Subcutaneous adipose tissue (tissue), 4 donors: Measurements from ENCODE around the gene SHISAL1. TPM values are rescaled to one million over a fixed set of nuclear protein-coding genes. Genes with fewer than 3 reads are reported as not detected.

Source experiments
- CTCF ChIP-seq: fragments of 450-650 bp; IDR thresholded peaks from one replicate; pipeline ENCODE4 v1.5.1; 2016; ENCODE audit warnings: low read depth, mild to moderate bottlenecking, control low read depth, antibody characterized with exemption, moderate library complexity
- total RNA-seq, 4 donors: library from RNA; depleted of rRNA; stranded (reverse); fragments of >200 nt; gene quantifications; one replicate each; pipeline ENCODE4 v1.1.0, GENCODE V29; 2016

SHISAL1 gene
- total RNA-seq, 4 donors from 2014 or later: 0.34 to 0.49 (median 0.44) TPM; not detected in 1

GRCh38 chr22:44277386-44278135, 35.2 kb downstream of the SHISAL1 start:
- TF ChIP-seq CTCF: no peak

- no peak for TF ChIP-seq CTCF
These were observed 35.9 kb downstream of the SHISAL1 start for GRCh38 chr22:44276706-44277356.

- TF ChIP-seq CTCF: no peak
These were observed 36.7 kb downstream of the SHISAL1 start for GRCh38 chr22:44276041-44276440.

GRCh38 chr22:44275631-44275995, 37.1 kb downstream of the SHISAL1 start:
- no peak for TF ChIP-seq CTCF

GRCh38 chr22:44274918-44275630, 37.7 kb downstream of the SHISAL1 start:
- no peak for TF ChIP-seq CTCF

GRCh38 chr22:44273175-44273574, 39.6 kb downstream of the SHISAL1 start:
- no peak for TF ChIP-seq CTCF

- no peak for TF ChIP-seq CTCF
These were observed 40.4 kb downstream of the SHISAL1 start for GRCh38 chr22:44272401-44272771.
